ENCODE results near the gene TRAPPC2L.

The TRAPPC2L gene

DNA sequence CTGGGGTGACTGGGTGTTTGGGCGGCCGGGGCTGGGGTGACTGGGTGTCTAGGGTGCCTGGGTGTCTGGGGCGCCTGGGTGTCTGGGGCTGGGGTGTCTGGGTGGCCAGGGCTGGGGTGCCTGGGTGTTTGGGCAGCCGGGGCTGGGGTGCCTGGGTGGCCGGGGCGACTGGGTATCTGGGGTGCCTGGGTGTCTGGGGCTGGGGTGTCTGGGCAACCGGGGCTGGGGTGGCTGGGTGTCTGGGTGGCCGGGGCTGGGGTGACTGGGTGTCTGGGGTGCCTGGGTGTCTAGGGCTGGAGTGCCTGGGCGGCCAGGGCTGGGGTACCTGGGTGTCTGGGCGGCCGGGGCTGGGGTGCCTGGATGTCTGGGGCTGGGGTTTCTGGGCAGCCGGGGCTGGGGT lies 31.8 kb upstream of the TRAPPC2L start:
- H3K27me3 Mint-ChIP-seq, result no peaks in the 10 kb centered on the region
- no peaks in the 10 kb centered on the region for H3K36me3 Mint-ChIP-seq
- DNase-seq, result no peak
- H3K4me1 Mint-ChIP-seq, result no peaks in the 10 kb centered on the region
- H3K4me3 Mint-ChIP-seq, result no peak overlapping the region
- no peak overlapping the region for H3K27ac Mint-ChIP-seq
- no peaks in the 10 kb centered on the region for H3K9me3 Mint-ChIP-seq
- CTCF ChIA-PET, result no interaction called here

DNA sequence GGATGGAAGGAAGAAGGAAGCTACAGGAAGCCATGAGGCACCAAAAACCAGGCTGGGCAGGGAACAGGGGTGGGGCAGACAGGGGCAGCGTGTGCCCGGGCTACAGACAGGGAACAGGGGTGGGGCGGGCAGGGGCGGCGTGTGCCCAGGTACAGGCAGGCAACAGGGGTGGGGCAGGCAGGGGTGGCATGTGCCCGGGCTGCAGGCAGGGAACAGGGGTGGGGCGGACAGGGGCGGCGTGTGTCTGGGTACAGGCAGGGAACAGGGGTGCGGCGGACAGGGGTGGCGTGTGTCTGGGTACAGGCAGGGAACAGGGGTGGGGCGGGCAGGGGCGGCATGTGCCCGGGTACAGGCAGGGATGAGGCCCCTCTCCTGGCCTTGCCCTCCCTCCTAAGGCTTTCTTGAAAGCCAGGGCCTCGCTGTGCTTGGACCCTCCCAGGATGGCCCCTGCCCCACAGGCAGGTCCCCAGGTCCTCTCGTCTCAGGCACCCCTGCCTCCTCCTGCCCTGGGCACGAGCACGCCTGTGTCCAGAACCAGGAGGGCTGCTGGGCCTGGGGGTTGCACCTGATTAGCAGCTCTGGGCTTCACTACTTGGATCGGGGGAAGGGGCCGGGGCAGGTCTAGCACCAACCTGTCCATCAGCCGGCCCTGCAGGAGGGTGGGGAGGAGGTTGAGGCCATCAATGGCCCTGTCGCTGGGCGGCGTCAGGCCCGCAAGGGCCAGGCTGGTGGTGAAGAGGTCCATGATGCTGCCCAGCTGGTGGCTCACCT lies 30.7 kb upstream of the TRAPPC2L start:
- no peak overlapping the region for H3K4me3 Mint-ChIP-seq
- no peaks in the 10 kb centered on the region for H3K27me3 Mint-ChIP-seq
- H3K9me3 Mint-ChIP-seq, result no peaks in the 10 kb centered on the region
- DNase-seq, result no peak
- no peaks in the 10 kb centered on the region for H3K36me3 Mint-ChIP-seq
- H3K4me1 Mint-ChIP-seq, result no peaks in the 10 kb centered on the region
- CTCF ChIA-PET, result no interaction called here
- H3K27ac Mint-ChIP-seq, result no peak overlapping the region

DNA sequence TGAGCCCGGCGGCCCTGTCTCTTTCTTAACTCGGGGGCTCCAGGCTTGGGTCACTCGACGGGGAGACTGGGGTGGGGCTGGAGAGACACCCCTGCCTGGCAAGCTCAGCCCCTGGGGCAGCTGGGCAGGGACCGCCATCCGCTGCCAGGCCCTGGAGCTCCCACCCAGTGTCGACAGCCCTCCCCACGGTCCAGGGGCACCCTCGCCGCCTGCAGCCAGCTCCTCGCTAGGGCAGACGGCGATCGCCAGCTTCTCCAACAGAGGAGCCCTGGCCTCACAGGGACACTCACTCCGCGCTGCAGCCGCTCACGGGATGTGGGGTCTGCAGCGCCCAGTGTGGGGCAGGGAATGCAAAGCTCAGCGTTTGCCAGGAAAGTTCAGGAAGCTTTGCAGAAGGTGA lies 29.2 kb upstream of the TRAPPC2L start:
- no peaks in the 10 kb centered on the region for H3K36me3 Mint-ChIP-seq
- no peak overlapping the region for H3K4me3 Mint-ChIP-seq
- CTCF ChIA-PET, result no interaction called here
- no peaks in the 10 kb centered on the region for H3K27me3 Mint-ChIP-seq
- no peak for DNase-seq
- no peak overlapping the region for H3K27ac Mint-ChIP-seq
- H3K4me1 Mint-ChIP-seq, result no peaks in the 10 kb centered on the region
- H3K9me3 Mint-ChIP-seq, result no peaks in the 10 kb centered on the region

DNA sequence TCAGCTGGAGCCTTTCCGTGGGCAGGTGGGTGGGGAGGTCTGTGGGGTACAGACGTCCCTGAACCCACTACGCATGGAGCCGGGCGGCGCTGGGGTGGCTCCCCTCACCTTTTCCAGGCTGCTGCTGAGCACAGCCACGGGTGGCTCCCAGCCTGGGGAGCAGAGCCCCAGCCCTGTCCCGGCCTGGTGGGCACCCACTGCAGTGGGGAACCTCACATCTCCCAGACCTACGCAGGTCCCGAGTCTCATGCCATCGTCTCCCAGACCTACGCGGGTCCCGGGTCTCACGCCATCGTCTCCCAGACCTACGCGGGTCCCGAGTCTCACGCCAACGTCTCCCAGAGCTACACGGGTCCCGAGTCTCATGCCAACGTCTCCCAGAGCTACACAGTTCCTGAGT lies 28.2 kb upstream of the TRAPPC2L start:
- DNase-seq, result no peak
- H3K9me3 Mint-ChIP-seq, result no peaks in the 10 kb centered on the region
- H3K36me3 Mint-ChIP-seq, result no peaks in the 10 kb centered on the region
- H3K27ac Mint-ChIP-seq, result no peak overlapping the region
- H3K4me3 Mint-ChIP-seq, result no peak overlapping the region
- H3K4me1 Mint-ChIP-seq, result no peaks in the 10 kb centered on the region
- no peaks in the 10 kb centered on the region for H3K27me3 Mint-ChIP-seq
- CTCF ChIA-PET, result no interaction called here

DNA sequence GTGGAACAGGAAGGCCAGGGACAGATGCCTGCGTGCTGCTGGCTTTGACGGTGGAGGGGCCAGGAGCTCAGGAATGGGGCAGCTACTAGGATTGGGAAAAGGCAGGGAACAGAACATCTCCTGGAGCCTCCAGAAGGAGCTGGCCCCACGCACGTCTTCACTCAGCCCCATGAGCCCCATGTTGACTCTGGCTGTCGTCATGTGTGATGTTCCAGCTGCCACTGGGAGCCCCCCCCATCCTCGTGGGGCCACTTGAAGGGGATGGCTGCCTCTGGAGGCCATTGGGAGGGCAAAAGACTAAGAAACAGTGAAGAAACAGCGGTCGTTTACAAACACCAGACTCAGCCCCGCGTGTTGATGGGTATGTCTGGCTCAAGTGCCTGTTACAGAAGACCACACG lies 26.7 kb upstream of the TRAPPC2L start:
- Mint-ChIP-seq H3K36me3 (no peaks in the 10 kb centered on the region), H3K4me1 (no peaks in the 10 kb centered on the region), H3K4me3 (no peak overlapping the region), H3K27me3 (no peaks in the 10 kb centered on the region), H3K9me3 (no peaks in the 10 kb centered on the region), H3K27ac (no peak overlapping the region)
- DNase-seq, result no peak
- CTCF ChIA-PET, result no interaction called here

DNA sequence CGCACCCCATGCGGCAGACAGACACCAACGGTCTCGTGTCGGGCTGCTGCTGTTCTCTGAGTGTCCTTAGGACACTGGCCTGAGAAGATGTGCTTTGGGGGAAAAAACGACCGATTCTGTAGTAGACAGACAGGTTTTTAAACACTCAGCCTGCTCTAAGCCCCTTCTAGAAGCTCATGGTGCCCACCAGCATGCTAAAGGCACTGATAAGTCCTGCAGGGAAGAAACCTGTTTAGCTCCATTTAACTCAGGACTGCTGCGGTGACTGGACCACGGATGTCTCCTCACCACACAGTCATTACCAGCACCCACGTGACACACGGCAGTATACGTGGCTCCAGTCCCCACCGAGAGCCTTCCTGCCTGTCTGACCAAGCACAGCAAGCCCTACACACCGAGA lies 26.1 kb upstream of the TRAPPC2L start:
- no peaks in the 10 kb centered on the region for H3K36me3 Mint-ChIP-seq
- DNase-seq, result no peak
- H3K4me3 Mint-ChIP-seq, result no peak overlapping the region
- H3K4me1 Mint-ChIP-seq, result no peaks in the 10 kb centered on the region
- no peak overlapping the region for H3K27ac Mint-ChIP-seq
- CTCF ChIA-PET, result no interaction called here
- no peaks in the 10 kb centered on the region for H3K9me3 Mint-ChIP-seq
- no peaks in the 10 kb centered on the region for H3K27me3 Mint-ChIP-seq

DNA sequence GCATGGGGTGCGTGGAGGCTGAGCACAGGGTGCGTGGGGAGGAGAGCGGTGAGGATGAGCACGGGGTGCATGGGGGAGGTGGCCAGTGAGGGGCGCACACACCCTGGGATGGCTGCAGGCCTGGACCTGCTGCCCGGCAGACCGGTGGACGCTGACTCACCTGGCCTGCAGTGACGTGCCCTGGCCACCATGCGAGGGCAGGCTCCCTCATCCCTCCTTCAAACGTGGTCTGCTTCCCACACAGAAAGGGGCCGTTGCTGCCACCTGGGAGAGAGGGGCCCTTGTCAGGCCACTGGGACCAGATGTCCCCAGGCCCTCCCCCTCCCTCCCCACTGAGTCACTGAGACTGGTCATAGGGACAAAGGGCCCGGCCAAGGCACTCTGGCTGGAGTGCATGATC lies 25.1 kb upstream of the TRAPPC2L start:
- no peak for DNase-seq
- H3K4me3 Mint-ChIP-seq, result no peak overlapping the region
- CTCF ChIA-PET, result no interaction called here
- H3K9me3 Mint-ChIP-seq, result no peaks in the 10 kb centered on the region
- H3K27ac Mint-ChIP-seq, result no peak overlapping the region
- H3K36me3 Mint-ChIP-seq, result no peaks in the 10 kb centered on the region
- H3K4me1 Mint-ChIP-seq, result no peaks in the 10 kb centered on the region
- no peaks in the 10 kb centered on the region for H3K27me3 Mint-ChIP-seq

DNA sequence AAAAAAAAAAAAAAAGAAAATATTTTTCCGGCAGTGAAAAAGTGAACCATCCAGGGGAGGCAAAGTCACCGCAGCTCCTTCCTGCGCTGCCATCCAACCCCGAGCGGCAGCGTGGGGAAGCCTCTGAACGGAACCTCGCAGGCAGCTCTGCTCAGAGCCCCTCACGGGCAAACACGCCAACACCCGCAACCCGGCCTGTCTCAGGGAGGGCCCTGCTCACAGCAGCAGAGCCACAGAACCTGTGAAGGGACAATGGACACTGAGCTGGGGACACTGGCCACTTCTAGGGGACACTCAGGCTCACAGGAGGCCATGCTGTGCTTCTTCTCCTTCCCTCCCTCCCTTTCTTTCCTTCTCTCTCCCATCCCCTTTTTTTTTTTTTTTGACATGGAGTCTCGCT lies 23.8 kb upstream of the TRAPPC2L start:
- no peak overlapping the region for H3K4me3 Mint-ChIP-seq
- CTCF ChIA-PET, result no interaction called here
- no peaks in the 10 kb centered on the region for H3K36me3 Mint-ChIP-seq
- H3K27me3 Mint-ChIP-seq, result no peaks in the 10 kb centered on the region
- no peaks in the 10 kb centered on the region for H3K9me3 Mint-ChIP-seq
- no peak for DNase-seq
- H3K27ac Mint-ChIP-seq, result no peak overlapping the region
- H3K4me1 Mint-ChIP-seq, result no peaks in the 10 kb centered on the region

DNA sequence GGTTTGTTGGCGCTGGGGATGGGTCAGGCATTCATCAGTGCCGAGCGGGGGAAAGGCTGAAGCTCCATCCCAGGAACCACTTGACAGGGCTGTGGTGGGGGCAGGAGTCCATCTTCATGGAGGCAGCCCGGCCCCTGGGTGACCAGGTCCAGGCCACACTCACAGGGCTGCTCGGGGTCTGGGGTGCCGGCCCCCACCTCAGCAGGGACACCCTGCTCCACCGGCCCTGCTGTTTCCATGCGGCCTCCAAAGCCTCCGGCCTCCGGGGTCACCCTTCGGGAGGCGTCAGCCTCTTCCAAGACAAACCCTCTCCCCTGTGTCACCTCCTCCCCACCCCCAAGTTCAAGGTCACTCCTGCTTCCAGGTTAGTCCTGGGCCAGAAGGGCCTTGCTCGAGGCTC lies 22.3 kb upstream of the TRAPPC2L start:
- CTCF ChIA-PET, result no interaction called here
- no peaks in the 10 kb centered on the region for H3K27me3 Mint-ChIP-seq
- H3K27ac Mint-ChIP-seq, result no peak overlapping the region
- H3K36me3 Mint-ChIP-seq, result no peaks in the 10 kb centered on the region
- no peak overlapping the region for H3K4me3 Mint-ChIP-seq
- DNase-seq, result no peak
- H3K9me3 Mint-ChIP-seq, result no peaks in the 10 kb centered on the region
- H3K4me1 Mint-ChIP-seq, result no peaks in the 10 kb centered on the region

DNA sequence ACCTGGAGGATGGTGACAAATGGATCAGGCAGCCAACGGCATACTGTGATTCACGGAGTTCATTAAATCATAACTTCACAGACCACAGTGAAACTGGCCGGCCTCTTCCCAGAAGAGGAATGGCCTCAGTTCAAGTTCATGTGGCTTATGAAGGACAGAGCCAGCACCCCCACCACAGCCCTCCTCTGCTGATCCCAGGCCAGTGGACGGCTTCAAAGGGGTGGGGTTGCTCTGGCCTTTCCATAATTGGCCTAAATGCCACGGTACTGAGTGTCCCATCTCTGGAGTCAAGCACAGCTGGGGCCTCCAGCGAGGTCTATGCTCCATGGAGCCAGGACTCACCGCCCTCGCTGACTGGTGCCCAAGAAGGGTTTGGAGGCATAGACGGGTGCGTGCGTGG lies 21.5 kb upstream of the TRAPPC2L start:
- no peak for DNase-seq
- CTCF ChIA-PET, result no interaction called here
- H3K27ac Mint-ChIP-seq, result no peak overlapping the region
- no peak overlapping the region for H3K4me3 Mint-ChIP-seq
- H3K36me3 Mint-ChIP-seq, result peaks cover 2% of the 10 kb centered on the region
- no peaks in the 10 kb centered on the region for H3K9me3 Mint-ChIP-seq
- H3K4me1 Mint-ChIP-seq, result no peaks in the 10 kb centered on the region
- H3K27me3 Mint-ChIP-seq, result no peaks in the 10 kb centered on the region

DNA sequence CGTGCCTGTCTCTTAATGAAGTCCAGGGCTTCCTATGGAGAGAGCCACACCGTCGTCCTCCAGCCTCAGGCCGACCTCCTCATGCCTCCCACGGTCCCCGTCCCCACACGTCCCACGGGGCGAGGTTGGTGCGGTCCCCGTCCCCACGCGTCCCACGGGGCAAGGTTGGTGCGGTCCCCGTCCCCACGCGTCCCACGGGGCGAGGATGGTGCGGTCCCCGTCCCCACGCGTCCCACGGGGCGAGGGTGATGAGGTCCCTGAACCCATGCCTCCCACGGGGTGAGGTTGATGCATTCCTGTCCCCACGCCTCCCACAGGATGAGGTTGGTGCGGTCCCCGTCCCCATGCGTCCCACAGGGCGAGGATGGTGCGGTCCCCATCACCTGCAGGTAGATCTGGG lies 21.1 kb upstream of the TRAPPC2L start:
- Mint-ChIP-seq H3K4me1 (no peaks in the 10 kb centered on the region), H3K27me3 (no peaks in the 10 kb centered on the region), H3K36me3 (peaks cover 2% of the 10 kb centered on the region), H3K27ac (no peak overlapping the region), H3K4me3 (no peak overlapping the region), H3K9me3 (no peaks in the 10 kb centered on the region)
- CTCF ChIA-PET, result no interaction called here
- DNase-seq, result no peak

DNA sequence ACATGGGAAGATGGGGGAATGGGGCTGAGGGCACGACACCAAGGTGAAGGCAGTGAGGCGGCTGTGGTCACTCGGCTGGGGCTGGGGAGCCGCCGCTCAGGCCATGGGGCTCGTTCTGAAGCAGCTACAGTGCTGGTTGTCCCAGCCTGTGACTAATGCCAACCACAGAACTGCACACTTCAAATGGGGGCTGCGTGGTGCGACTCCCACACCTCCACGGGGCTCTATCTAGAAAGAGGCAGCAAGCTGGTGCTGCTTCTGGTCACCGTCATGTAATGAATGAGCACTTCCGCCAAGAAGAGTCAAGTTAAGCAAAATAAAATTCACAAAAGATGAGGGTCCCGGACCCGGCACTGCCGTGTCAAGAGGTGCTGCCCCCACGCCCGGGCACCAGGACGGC lies 20.1 kb upstream of the TRAPPC2L start:
- no peaks in the 10 kb centered on the region for H3K9me3 Mint-ChIP-seq

DNA sequence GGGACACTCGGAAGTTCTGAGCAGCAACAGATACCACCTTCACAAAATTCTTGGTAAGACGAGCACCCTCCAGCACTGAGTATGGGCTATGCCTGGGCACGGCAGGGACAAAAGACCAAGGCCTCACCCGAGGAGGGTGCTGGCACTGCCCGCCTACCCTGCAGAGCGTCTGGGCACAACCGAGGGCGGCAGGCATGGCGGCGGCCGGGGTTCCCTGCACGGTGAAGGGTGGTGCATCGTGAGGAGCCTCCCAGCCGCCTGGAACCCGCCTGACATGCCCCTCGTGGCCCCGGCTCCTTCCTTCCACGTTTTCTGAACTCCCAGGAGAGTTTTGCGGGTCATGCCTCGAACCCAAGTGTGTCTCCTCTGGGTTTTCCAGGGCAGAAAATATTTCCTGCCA lies 19.1 kb upstream of the TRAPPC2L start:
- DNase-seq, result no peak
- no peaks in the 10 kb centered on the region for H3K27me3 Mint-ChIP-seq
- CTCF ChIA-PET, result no interaction called here
- H3K9me3 Mint-ChIP-seq, result no peaks in the 10 kb centered on the region
- no peak overlapping the region for H3K4me3 Mint-ChIP-seq
- H3K36me3 Mint-ChIP-seq, result peaks cover 2% of the 10 kb centered on the region
- no peaks in the 10 kb centered on the region for H3K4me1 Mint-ChIP-seq
- H3K27ac Mint-ChIP-seq, result no peak overlapping the region

More for the DNA sequence above, 20.1 kb upstream of the TRAPPC2L start:
- H3K27ac Mint-ChIP-seq, result no peak overlapping the region
- peaks cover 2% of the 10 kb centered on the region for H3K36me3 Mint-ChIP-seq
- H3K4me3 Mint-ChIP-seq, result no peak overlapping the region
- no peaks in the 10 kb centered on the region for H3K27me3 Mint-ChIP-seq
- CTCF ChIA-PET, result no interaction called here
- no peak for DNase-seq
- H3K4me1 Mint-ChIP-seq, result no peaks in the 10 kb centered on the region

DNA sequence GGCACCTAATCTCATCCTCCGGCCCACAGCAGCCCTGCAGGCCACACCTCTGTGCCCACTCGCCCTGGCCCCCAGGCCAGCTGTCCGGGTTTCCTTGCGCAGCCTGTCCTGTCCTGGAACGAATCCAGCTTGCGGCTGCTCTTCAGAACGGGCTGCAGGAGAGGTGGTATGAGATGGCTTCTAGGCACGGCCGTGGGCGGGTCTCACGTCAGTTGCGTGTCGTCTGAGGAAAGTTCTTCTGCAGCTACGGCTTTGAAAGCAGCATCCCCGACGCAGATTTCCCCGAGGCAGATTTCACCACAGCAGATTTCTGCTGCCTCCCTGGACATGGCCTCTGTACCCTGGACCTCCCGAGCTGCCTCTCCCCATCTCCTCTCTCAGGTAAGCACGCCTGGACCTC lies 18.4 kb upstream of the TRAPPC2L start:
- DNase-seq, result no peak
- CTCF ChIA-PET, result no interaction called here
- H3K27me3 Mint-ChIP-seq, result no peaks in the 10 kb centered on the region
- no peak overlapping the region for H3K27ac Mint-ChIP-seq
- H3K36me3 Mint-ChIP-seq, result peaks cover 2% of the 10 kb centered on the region
- no peaks in the 10 kb centered on the region for H3K9me3 Mint-ChIP-seq
- H3K4me3 Mint-ChIP-seq, result no peak overlapping the region
- no peaks in the 10 kb centered on the region for H3K4me1 Mint-ChIP-seq

DNA sequence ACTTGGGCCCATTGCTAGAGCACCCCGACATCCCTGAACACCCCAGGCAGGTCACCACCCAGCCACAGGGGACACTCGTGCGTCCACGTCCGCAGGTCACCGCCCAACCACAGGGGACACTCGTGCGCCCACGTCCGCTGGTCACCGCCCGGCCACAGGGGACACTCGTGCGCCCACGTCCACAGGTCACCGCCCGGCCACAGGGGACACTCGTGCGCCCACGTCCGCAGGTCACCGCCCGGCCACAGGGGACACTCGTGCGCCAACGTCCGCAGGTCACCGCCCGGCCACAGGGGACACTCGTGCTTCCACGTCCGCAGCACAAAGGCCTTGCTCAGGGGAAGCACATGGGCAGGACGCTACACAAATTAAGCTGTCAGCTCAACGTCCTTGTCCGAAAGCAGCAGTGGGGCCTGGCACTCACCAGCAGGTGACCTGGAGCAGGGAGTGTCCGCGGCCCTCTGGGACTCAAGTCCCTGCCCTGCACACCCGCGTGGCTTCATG lies 17.8 kb upstream of the TRAPPC2L start:
- Mint-ChIP-seq H3K4me1 (no peaks in the 10 kb centered on the region), H3K27me3 (no peaks in the 10 kb centered on the region), H3K9me3 (no peaks in the 10 kb centered on the region), H3K36me3 (peaks cover 2% of the 10 kb centered on the region), H3K27ac (no peak overlapping the region), H3K4me3 (no peak overlapping the region)
- CTCF ChIA-PET, result no interaction called here
- no peak for DNase-seq
